ENCODE results near the gene KCNG4.
"Not testable (repeated sequence)": the region's sequence is repeated elsewhere in the genome, so short reads cannot be mapped to it uniquely, and the experiment has no call there.

Gene KCNG4

GRCh38 chr16:84234321-84235241 lies 5.2 kb downstream of the KCNG4 start:
- no peak for DNase-seq (ENCODE audit: low read depth in 2 of 2)

DNA sequence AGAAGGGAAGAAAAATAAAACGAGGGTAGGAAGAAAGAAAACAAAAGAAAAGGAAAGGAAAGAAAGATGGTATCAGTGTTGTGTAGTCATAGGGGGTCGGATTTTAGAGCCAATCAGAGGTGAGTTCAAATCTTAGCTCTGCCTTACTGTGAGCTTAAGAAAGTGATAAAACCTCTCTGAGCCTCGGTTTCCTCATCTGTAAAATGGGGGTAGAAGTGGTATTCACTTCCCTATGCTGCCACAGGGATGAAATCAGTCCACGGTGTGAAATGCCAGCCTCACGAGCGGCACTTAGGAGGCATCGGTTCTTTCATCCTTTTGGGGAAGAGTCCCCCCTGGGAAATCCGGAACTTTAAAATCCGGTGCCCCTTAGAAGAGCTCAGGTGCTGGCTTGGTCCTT lies 6.1 kb downstream of the KCNG4 start:
- DNase-seq (ENCODE audit: low read depth in 2 of 2) = no peak

- DNase-seq (ENCODE audit: low read depth in 2 of 2) = no peak
Observed at GRCh38 chr16:84232969-84233368, 6.8 kb downstream of the KCNG4 start.

DNA sequence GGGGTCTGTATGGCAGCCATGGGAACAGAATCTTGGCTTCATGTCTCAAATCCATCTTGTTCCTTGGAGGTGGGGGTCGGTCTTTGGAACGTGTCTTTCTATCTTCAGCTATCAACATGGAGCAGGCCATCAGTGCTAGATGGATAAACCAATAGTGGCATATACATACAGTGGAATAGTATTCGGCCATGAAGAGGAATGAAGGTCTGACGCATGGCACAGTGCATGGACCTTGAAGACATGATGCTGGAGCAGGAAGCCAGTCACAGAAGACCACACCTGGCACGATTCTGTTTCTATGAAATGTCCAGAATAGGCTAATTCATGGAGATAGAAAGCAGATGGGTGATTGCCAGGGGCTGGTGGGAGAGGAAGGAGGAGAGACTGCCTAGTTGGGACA lies 7.8 kb downstream of the KCNG4 start:
- DNase-seq (ENCODE audit: low read depth in 2 of 2) = no peak

- no peak for DNase-seq (ENCODE audit: low read depth in 2 of 2)
Observed at GRCh38 chr16:84229471-84229870, 10.3 kb downstream of the KCNG4 start.

DNA sequence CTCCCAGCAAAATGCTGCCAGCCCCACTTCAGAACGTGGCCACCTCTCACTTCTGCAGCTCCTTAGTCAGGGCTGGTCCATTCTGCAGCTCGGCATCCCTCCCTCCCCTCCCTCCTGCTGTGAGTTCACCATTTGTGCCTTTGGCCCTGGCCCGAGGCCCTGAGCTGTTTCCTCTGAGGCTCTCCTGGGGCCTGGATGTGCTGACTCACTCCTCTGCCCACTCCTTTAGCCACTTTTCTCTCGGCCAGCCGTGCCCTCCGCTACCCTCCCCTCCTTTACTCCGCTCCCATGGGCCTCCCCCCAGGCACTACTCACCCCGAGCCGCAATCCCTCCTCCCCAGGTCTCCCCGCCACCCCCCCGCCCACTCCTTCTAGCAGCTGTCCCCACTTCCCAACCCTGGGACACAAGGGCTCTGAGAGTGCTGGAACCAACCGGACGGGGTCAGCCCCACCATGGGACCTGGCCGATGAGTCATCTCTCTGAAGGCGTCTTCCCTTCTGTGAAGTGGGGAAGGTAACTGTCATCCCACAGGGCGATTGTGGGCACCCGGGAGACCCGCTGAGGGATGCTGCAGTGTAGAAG lies 11.5 kb downstream of the KCNG4 start:
- DNase-seq (ENCODE audit: low read depth in 2 of 2) = no peak

- no peak for DNase-seq (ENCODE audit: low read depth in 2 of 2)
Observed at GRCh38 chr16:84227548-84227947, 12.3 kb downstream of the KCNG4 start.

GRCh38 chr16:84226026-84226425 lies 13.8 kb downstream of the KCNG4 start:
- DNase-seq (ENCODE audit: low read depth in 2 of 2) = no peak

DNA sequence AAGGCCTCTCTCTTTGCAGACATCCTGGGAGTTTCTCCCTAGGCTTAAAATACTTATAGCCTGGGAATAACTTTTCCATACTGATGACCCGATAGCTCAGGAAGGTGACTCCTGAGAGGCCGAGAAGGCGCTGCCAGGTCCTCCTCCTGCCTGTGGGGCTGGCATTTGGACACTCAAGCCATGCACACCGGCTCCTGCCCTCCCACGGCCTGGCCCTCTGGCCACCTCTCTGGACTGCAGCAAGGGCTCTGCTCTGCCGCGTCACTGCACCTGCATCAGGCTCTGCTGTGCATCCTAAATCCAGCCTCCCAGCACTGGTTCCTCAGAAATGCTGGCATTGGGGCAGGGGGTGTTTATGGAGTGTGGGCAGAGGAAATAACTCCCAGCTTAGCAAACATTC lies 14.2 kb downstream of the KCNG4 start:
- DNase-seq (ENCODE audit: low read depth in 2 of 2) = no peak

- no peak for DNase-seq (ENCODE audit: low read depth in 2 of 2)
Observed at GRCh38 chr16:84225126-84225525, 14.7 kb downstream of the KCNG4 start.

DNA sequence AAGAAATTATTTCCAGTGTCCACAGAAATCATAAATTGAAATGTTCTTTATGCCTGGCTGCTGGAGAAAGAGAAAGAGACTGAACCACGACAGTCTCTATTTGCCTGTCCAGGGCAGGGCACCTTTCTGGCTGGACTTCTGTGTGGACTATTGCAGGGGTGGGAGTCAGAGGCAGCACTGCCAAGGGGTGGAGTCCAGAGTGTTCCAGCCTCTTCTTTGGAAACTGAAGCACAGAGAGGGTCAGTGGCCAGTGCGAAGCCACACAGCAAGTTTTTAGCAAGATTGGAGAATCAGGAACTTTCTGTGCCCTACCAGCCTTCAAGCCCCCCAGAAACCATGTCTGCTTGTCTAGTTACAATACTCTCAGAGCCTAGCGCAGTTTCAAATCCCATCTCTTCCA lies 15.3 kb downstream of the KCNG4 start:
- DNase-seq (ENCODE audit: low read depth in 2 of 2) = no peak

DNA sequence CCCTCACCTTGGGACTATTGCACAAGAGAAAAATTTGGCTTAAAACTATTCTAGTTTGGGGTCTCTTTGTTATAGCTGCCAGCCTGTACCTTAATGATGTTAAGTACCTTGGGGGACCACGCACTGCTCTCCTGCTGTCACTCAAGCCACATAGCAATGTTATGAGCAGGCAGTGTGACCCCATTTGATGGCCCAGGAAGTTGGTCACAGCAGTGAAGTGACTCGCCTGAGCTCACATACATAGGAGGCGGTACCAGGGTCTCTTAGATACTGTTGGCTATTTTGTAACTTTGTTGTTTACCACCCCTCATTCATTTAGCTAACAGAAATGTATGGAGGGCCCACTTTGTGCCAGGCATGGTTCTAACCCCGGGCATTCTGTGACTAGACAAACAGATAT lies 16.4 kb downstream of the KCNG4 start:
- DNase-seq (ENCODE audit: low read depth in 2 of 2) = no peak

DNA sequence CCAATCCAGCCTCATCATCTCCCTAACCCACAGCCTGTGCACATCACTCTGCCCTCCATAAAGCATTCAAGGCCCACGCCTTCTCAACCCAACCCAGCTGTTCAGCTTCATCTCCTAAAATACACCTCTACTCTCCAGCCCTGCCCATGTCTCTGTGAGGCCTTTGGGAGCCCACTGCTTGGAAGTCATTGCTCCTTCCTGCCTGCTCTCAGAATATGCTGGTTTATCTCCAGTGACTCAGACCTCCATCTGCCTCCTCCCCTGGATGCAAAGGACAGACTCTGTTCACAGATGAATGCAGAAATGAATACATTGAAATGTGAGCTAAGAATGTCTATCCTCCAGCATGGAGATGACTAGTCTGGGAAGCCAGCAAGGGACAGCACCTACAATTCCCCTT lies 19.0 kb downstream of the KCNG4 start:
- no peak for DNase-seq (ENCODE audit: low read depth in 2 of 2)

- DNase-seq (ENCODE audit: low read depth in 2 of 2) = no peak
Observed at GRCh38 chr16:84218956-84219355, 20.9 kb downstream of the KCNG4 start.

- DNase-seq (ENCODE audit: low read depth in 2 of 2) = no peak
Observed at GRCh38 chr16:84218176-84218823, 21.5 kb downstream of the KCNG4 start.

- not testable (repeated sequence) for DNase-seq (ENCODE audit: low read depth in 2 of 2)
Observed at GRCh38 chr16:84216144-84216543, 23.7 kb downstream of the KCNG4 start.

- no peak for DNase-seq (ENCODE audit: low read depth in 2 of 2)
Observed at GRCh38 chr16:84215531-84215930, 24.3 kb downstream of the KCNG4 start.

- no peak for DNase-seq (ENCODE audit: low read depth in 2 of 2)
Observed at GRCh38 chr16:84214451-84215066, 25.3 kb downstream of the KCNG4 start.

DNA sequence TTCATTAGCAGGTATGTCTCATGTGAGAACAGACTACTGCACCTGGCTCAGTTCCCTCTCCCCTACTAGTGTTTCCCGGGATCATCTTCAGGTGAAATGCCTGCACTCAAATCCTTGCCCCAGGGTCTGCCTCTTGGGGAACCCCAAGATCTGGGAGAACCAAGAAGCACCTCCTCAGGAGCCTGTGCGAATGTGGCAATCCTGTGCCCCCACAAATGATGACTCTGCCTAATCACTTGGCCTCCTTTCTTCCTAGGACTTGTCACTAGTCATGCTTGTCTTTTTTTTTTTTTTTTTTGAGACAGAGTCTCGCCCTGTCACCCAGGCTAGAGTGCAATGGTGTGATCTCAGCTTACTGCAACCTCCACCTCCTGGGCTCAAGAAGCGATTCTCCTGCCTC lies 27.2 kb downstream of the KCNG4 start:
- no peak for DNase-seq (ENCODE audit: low read depth in 2 of 2)

DNA sequence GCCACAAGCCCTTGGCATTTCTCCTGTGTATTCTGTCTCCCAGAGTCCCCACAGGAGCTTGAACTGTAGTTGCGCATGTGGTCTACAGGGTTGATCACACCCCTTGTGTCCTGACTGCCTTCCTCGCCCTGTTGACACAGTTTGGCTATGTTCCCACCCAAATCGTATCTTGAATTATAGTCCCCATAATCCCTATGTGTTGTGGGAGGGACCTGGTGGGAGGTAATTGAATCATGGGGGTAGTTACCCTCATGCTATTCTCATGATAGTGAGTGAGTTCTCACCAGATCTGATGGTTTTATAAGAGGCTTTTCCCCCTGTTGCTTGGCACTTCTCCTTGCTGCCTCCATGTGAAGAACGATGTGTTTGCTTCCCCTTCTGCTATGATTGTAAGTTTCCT lies 27.7 kb downstream of the KCNG4 start:
- DNase-seq (ENCODE audit: low read depth in 2 of 2) = no peak

GRCh38 chr16:84209989-84210388 lies 29.8 kb downstream of the KCNG4 start:
- DNase-seq (ENCODE audit: low read depth in 2 of 2) = no peak

GRCh38 chr16:84207879-84208278 lies 31.9 kb downstream of the KCNG4 start:
- DNase-seq (ENCODE audit: low read depth in 2 of 2) = no peak

Measured in stimulated activated CD4-positive, alpha-beta T cell treated with anti-CD3 and anti-CD28 coated beads, Interleukin-1b, Interleukin-23, amount 100 ng/mL, for 1 hour (primary cell).